GM21390 (cell line): ENCODE measurements around the gene CAMK2G.
"Not testable (repeated sequence)": the region's sequence is repeated elsewhere in the genome, so short reads cannot be mapped to it uniquely, and the experiment has no call there.

Experiments used
- ATAC-seq: cut with Tn5 transposase; IDR thresholded peaks from one replicate; pipeline ENCODE4 v1.9.1; 2021; ENCODE audit not compliant: unreplicated experiment

The CAMK2G gene

GRCh38 chr10:73905256-73906020 lies 31.1 kb upstream of the CAMK2G start:
- ATAC-seq: no peak

DNA sequence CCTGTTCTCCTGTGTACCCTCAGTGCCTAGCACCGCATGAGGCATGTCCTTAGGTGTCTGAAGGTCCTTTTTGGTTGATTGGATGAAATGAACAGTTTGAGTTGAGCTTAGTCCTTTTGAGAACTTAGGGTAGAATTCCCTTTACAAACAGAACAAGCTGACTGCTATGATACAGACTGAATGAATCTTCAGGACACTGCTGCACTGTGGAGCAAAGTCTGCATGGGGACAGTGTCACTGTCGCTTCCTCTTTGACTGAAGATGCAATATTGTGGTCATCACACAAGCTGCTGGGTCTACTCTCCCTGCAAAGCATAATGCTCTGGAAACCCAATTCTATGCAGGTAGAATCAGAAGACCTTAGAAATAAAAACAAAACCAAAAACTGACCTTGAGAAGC lies 28.0 kb upstream of the CAMK2G start:
- no peak for ATAC-seq

DNA sequence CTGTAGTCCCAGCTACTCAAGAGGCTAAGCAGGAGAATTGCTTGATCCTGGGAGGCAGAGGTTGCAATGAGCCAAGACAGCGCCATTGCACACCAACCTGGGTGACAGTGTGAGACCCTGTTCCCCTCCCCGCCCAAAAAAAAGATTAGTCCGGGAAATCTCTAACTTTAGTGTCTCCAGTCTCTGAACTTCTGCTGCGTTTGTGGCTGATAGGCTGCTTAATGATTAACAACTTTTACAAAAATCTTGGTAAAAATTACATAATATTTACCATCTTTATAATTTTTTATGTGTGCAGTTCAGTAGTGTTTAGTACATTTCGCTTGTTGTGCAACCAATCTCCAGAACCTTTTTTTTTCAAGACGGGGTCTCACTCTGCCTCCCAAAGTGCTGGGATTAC lies 26.9 kb upstream of the CAMK2G start:
- no peak for ATAC-seq

DNA sequence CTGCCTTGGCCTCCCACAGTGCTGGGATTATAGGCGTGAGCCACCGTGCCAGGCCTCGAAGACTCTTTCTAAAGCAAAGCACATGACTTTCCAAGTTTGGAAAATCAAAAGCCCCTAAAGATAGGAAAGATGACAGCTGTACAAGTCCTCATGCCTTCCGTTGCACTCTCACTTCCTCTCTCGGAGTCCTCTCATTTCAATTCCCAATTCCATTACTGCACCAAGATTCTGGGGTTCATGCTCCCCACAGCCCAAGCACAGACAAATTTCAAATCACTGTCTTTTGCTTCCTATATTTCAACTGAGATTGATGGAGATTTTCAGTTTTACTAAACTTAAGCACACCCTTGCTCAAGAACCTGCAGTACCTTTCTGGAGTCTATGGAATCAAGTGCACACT lies 25.7 kb upstream of the CAMK2G start:
- ATAC-seq: no peak

DNA sequence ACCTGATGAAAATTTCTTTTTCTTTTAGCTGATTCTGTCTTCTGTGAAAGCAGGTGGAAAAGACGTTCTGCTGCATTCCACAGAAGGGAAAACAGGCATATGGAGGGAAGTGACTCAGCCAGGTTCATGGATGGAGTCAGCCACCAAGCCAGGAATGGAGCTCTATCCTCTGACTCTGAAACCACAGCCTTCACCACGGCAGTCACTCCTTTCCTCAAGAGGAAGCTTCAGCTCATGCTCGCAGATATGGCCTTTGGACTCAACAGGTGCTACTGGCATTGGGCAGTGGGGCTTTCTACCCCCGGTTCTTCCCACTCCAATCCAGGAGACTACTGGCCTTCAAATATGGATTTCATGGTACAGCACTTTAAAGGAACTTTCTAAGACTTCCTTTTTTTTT lies 25.1 kb upstream of the CAMK2G start:
- ATAC-seq: no peak

DNA sequence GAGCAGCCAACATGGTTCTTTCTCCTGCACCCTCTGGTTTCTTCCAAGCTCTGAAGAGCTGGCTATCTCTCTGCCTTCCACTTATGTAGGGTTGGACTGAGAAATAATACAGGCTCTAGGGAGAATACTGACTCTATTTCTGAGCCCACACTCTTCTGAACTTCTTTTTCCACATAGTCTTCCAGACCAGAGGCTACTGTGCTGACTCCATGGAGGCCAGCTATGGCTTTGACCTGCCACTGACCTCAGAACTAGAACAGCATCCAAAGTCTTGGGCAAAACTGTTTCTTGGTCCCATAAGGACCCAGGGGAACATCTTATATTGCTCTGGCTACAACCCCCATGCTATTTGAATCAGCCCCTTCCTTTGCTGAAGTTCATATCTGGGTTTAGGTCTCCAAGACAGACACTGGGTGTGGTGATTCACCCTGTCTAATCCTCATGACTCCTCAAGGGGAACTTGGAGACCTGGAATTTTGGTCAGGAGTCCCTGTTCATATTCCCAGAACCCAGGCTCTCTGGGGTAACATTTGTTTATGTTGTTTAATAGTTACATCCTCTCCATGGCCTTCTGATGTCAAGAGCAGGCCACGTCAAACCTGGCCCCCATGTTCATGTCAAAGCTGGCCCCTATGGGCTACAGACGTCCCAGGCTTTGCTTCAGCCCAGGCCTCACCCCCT lies 24.5 kb upstream of the CAMK2G start:
- no peak for ATAC-seq

GRCh38 chr10:73897693-73898092 lies 23.3 kb upstream of the CAMK2G start:
- ATAC-seq: no peak

DNA sequence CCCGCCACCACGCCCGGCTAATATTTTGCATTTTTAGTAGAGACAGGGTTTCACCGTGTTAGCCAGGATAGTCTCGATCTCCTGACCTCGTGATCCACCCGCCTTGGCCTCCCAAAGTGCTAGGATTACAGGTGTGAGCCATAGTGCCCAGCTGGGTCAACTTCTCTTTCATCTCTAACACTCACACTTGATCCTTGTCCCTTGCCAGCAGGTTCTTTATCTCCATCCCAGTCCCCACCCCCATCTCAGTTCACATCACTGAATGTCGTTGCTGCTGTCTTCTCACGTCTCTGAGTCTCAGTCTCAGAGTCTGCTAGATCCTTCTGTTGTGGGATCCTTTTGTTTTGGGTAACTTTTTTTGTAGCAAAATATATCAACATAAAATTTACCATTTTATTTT lies 21.0 kb upstream of the CAMK2G start:
- not testable (repeated sequence) for ATAC-seq

DNA sequence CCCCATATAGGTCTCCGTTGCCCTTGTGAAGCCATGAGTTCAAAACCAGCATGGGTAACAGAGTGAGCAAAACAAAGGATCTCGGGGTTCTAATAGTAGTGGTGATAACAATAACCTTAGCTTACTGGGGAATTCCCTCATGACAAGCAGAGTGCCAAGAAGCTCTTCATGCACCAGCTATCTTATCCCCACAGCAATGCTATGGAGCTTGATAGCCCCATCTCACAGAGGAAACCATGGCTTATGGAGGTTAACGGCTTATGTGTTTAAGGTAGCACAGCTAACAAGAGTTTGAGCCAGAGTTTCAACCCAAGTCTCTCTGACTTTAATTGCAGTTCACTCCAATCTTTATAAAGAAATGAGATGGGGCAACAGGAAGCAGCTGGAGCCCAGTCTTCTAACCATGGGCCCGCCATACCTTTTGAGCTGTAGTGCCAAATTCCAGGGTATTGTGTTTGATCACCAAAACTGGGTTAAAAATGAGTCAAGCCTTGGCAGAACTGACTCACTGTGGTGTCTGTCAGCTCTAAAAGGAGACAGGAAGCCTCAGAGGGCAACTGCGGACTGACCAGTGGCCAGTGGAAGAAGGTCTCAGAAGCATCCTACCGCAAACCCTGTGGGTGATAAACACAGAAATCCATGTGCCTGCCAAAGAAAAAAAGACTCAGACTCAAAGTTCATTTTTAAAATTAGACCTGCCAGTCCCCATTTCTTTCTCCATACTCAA lies 20.1 kb upstream of the CAMK2G start:
- ATAC-seq: no peak

DNA sequence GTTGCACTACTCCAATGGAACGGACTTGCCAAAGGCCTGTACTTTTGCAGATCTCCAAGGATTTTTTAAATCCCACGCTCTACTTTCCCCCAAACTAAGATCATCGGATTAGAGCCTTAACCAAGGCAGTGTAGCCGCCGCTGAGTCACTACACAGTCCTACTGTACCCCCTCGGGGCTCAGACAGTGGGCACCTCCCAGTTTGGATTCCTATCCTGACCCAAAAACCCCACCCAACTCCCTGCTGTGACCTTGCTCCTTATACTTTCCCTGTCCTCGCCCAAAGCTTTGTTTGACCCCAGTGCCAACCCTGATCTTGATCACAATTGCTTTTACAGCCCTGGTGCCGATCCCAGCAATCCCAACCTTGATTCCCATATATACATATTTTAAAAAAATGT lies 19.1 kb upstream of the CAMK2G start:
- no peak for ATAC-seq

- no peak for ATAC-seq
Measured at GRCh38 chr10:73892310-73893030, 18.1 kb upstream of the CAMK2G start.

- no peak for ATAC-seq
Measured at GRCh38 chr10:73891540-73891939, 17.2 kb upstream of the CAMK2G start.

DNA sequence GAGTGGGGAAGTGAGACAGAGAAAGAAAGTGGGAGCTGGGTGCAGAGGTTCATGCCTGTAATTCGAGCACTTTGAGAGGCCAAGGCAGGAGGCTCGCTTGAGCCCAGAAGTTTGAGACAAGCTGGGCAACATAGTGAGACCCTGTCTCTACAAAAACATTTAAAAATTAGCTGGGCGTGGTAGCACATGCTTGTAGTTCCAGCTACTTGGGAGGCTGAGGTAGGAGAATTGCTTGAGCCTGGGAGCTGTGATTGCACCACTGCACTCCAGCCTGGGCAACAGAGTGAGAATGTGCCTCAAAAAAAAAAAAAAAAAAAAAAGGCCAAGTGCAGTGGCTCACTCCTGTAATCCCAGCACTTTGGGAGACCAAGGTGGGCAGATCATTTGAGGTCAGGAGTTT lies 16.5 kb upstream of the CAMK2G start:
- not testable (repeated sequence) for ATAC-seq

DNA sequence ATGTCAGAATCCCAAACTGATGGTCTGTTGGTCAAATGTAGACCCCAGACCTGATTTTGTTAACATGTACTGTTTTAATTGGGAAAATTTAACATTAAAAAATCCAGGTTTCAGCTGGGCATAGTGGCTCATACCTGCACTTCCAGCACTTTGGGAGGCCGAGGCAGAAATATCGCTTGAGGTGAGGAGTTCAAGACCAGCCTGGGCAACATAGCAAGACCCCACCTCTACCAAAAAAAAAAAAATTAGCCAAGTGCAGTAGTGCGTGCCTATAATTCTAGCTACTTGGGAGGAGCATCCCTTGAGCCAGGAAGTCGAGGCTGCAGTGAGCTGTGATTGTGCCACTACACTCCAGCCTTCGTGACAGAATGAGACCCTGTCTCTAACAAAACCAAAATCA lies 15.9 kb upstream of the CAMK2G start:
- ATAC-seq: no peak

DNA sequence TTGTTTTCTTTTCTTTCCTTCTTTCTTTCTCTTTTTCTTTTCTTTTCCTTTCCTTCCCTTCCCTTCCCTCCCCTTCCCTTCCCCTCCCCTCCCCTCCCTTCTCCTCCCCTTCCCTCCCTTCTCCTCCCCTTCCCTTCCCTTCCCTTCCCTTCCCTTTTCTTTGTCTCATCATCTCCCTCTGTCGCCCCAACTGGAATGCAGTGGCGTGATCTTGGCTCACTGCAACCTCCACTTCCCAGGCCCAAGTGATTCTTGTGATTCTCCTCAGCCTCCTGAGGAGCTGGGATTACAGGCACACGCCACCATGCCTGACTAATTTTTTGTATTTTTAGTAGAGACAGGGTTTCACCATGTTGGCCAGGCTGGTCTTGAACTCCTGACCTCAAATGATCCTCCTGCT lies 15.1 kb upstream of the CAMK2G start:
- ATAC-seq: not testable (repeated sequence)

GRCh38 chr10:73889014-73889413 lies 14.7 kb upstream of the CAMK2G start:
- ATAC-seq: no peak

DNA sequence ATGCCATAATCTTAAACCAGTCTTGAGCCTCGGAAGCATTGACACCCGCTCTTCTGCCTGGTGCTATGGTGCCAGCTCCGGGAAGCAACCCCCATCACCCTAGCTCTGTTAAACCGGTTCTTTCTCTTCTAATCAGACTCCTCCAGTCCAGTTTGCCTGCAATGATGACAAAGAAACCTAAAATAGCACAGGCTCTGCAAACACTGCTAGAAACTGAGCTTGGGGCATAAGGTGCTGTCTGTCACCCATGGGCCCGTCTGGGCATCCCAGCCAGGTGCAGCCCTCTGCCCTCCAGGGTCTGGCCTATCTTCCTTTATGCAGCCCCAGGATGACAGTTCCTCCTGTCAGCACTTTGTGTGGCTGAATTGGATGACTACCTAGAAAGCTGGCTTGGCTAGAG lies 14.2 kb upstream of the CAMK2G start:
- no peak for ATAC-seq

- no peak for ATAC-seq
Measured at GRCh38 chr10:73887294-73888039, 13.1 kb upstream of the CAMK2G start.

DNA sequence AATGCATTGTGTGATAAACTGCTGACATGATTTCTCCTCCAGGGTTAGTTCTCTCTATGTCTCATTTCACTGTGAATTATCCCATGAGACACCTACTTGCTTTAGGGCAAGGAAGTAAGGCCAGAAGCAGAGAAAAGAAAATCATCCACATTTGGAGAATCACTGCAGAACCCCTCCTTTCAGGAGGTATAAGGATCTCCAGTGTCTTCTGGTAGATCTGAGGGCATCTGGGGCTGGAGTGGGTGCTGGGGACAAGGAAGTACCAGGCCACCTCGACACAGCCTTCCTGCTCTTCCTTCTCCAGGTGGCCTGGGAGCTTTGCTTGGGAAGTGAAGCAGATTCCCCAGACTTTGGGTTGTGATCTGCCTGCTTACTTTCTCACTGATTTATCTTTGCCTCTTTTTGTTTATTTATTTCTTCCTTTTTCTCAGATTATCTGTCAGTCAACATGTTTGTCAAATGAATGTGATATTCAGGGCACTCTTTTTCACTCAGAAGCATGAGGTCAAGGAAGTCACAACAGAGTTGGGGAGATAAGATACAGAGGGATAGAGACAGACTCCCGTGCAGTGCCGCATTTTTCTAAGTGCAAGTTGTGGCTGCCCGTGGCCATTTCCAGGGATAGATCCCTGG lies 12.4 kb upstream of the CAMK2G start:
- ATAC-seq: no peak

- peak; percentile 71 for ATAC-seq
Measured at GRCh38 chr10:73886085-73886529, 11.8 kb upstream of the CAMK2G start.
